Measurements from ENCODE around the gene B3GNT8. TPM values are rescaled to one million over a fixed set of nuclear protein-coding genes. Genes with fewer than 3 reads are reported as not detected.

B3GNT8 gene, protein sequence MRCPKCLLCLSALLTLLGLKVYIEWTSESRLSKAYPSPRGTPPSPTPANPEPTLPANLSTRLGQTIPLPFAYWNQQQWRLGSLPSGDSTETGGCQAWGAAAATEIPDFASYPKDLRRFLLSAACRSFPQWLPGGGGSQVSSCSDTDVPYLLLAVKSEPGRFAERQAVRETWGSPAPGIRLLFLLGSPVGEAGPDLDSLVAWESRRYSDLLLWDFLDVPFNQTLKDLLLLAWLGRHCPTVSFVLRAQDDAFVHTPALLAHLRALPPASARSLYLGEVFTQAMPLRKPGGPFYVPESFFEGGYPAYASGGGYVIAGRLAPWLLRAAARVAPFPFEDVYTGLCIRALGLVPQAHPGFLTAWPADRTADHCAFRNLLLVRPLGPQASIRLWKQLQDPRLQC
- 5.1 and 5.9 TPM in 2 replicates for total RNA-seq

DNA sequence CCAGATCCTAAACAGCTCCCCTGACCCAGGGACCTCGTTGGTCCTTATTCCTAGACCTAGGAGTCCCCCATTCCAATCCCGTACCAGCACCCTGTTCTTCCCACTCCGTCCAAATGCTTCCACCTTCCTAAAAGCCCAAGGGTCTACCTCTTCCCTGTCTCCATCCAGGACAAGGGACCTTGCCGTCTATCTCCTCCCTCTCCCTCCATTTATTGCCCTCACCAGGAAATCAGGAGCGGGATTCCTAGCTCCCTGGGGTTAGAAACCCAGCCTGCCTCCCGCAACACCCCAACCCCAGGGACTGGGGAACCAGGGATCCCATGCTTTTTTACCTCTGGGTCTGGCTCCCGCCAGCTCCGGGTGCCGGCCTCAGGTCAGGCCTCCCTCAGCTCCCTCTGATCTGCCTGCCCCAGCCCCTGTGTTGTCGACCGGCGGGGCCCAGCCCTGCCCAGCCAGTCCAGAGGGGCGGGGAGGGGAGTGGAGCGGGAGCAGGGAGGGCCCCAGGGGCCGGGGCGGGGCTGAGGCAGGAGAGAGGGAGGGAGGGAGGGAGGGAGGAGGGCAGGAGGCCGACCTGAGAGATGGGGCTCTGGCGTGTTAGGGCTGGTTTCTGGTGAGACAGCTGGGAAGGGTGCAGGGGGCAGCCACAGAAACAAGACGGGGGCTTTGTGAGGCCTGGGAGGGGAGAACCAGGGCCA, at the start of gene B3GNT8:
Gene B3GNT8, minus strand, starts transcription at position 423 of the 695 bp plus-strand sequence. CDS start 596 bp downstream, outside the sequence.

DNA sequence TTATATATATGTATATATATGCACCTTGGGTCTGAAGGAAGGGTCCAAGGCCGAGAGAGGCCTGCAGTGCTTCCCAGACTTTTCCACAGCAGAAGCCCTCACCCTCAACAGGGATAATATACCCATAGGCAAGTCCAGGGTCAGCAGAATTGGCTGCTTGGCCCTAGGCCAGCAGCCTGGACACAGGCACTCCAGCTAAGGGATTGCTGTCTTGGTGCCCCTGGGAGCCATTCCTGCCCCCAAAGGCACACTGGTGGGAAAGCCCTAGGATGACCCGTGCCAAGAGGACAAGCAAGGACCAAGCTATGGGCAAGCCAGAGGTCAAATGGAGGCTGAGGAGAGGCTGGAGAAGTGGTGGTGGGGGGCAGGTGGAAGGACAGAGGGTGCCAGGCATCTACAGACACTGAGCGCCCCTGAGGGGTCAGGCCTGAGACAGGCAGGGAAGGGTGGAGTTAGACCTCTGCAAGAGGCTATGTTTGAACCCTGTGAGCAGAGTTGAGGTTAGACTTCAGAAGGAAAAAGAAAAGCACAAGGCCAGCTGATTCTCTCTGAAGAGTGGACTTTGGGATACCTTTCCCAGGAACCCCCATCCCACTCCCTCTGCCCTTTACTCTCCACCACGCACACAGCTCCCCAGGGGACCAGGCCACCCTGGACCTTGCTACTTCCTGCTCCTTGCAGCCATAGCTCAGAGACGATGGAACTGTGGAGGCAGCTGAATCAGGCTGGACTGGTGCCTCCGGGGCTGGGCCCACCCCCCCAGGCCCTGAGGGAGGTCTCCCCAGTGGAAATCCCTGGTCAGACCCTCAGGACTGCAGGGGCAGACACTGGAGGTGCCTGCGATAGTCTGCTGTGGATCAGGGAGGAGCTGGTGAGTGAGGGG, 15.5 kb upstream of the B3GNT8 start, which contains the start of gene ERICH4:
Gene ERICH4, plus strand, starts transcription at position 684 of the 883 bp plus-strand sequence. Its CDS starts 14 bp downstream, at position 698.

GRCh38 chr19:41439441-41440222, 12.5 kb upstream of the B3GNT8 start, which contains the start of gene DMAC2:
DMAC2 (minus strand) TSS chr19:41439912; CDS start chr19:41439899, 13 bp downstream.

GRCh38 chr19:41397086-41398049, 29.8 kb downstream of the B3GNT8 start, which contains the start of the genes BCKDHA and EXOSC5:
BCKDHA (plus strand) TSS chr19:41397818; CDS start chr19:41397828, 10 bp downstream.
EXOSC5 (minus strand) TSS chr19:41397359; CDS start chr19:41397328, 31 bp downstream.

GRCh38 chr19:41376241-41376997, 50.8 kb downstream of the B3GNT8 start, which contains the start of gene TMEM91:
TMEM91 (plus strand) TSS chr19:41376533; CDS start chr19:41378310, 1,777 bp downstream.

Small RNA genes within 50 kb of the gene (small RNA-seq; reads per million reads assigned to genes)
- gene RF00017, result not detected

Other genes starting within 250 kb of the B3GNT8 start
- gene CYP2S1, start 234.2 kb downstream of the B3GNT8 start, total RNA-seq, result 1.2 and 2.0 TPM in 2 replicates
- gene AXL, start 208.2 kb downstream of the B3GNT8 start, total RNA-seq, result 220 and 319 TPM in 2 replicates
- gene HNRNPUL1, start 163.0 kb downstream of the B3GNT8 start, total RNA-seq, result 160 and 163 TPM in 2 replicates
- gene CCDC97, start 117.2 kb downstream of the B3GNT8 start, total RNA-seq, result 13.4 and 15.4 TPM in 2 replicates
- gene TGFB1, start 73.5 kb downstream of the B3GNT8 start, total RNA-seq, result 37.7 and 72.5 TPM in 2 replicates
- 7.8 and 8.2 TPM in 2 replicates for gene B9D2, start 63.2 kb downstream of the B3GNT8 start, total RNA-seq
- gene TMEM91, start 50.8 kb downstream of the B3GNT8 start, total RNA-seq, result 8.6 and 12.4 TPM in 2 replicates
- 19.6 and 21.9 TPM in 2 replicates for gene EXOSC5, start 30.0 kb downstream of the B3GNT8 start, total RNA-seq
- gene BCKDHA, start 29.6 kb downstream of the B3GNT8 start, total RNA-seq, result 29.0 and 68.3 TPM in 2 replicates
- gene DMAC2, start 12.5 kb upstream of the B3GNT8 start, total RNA-seq, result 48.1 and 52.3 TPM in 2 replicates
- not detected in 2 replicates for gene ERICH4, start 15.8 kb upstream of the B3GNT8 start, total RNA-seq
- 4.9 and 12.2 TPM in 2 replicates for gene CEACAM21, start 148.8 kb upstream of the B3GNT8 start, total RNA-seq
- gene CEACAM4, start 199.7 kb upstream of the B3GNT8 start, total RNA-seq, result not detected in 2 replicates

All from vein endothelial cell (primary cell).